HL-60 (cell line): ENCODE data around the gene ID1.
"Not testable (repeated sequence)": the region's sequence is repeated elsewhere in the genome, so short reads cannot be mapped to it uniquely, and the experiment has no call there.

Experiments
- DNase-seq, 2 experiments: peaks; one replicate each; pipeline ENCODE4 v3.0.0-alpha.2; 2010 to 2020; ENCODE audit warnings: low read depth in 1 of 2, low spot score in 1 of 2
- H3K27ac ChIP-seq: fragments of 250-450 bp; sonication (Bioruptor Pico); replicated peaks from 2 replicates; pipeline ENCODE4 v1.5.1; 2020; ENCODE audit warnings: mild to moderate bottlenecking, moderate library complexity
- H3K27me3 ChIP-seq: fragments of 250-450 bp; sonication (Bioruptor Pico); 2 replicates; pipeline ENCODE4 v1.5.1; 2021; ENCODE audit warnings: mild to moderate bottlenecking, moderate library complexity; ENCODE audit not compliant: insufficient read depth, poor library complexity, severe bottlenecking
- H3K4me3 ChIP-seq: replicated peaks from 2 replicates; pipeline ENCODE4 v1.5.1; 2011; ENCODE audit warnings: mild to moderate bottlenecking, control low read depth, low read length; ENCODE audit not compliant: insufficient read depth
- GABPA ChIP-seq: IDR thresholded peaks from 2 replicates; pipeline ENCODE4 v1.6.1; 2012; ENCODE audit warnings: low read depth
- POLR2AphosphoS5 ChIP-seq: IDR thresholded peaks from 2 replicates; pipeline ENCODE4 v1.6.1; 2012; ENCODE audit warnings: low read depth
- SPI1 ChIP-seq: IDR thresholded peaks from 2 replicates; pipeline ENCODE4 v1.6.1; 2012; ENCODE audit warnings: low read depth, mild to moderate bottlenecking, borderline replicate concordance
- TF ChIP-seq, protein P1 (sequence below): IDR thresholded peaks from one replicate; pipeline ENCODE4 v1.5.1; 2011; ENCODE audit warnings: low read length, control low read depth, inconsistent platforms; ENCODE audit not compliant: insufficient read depth
- TF ChIP-seq, protein P2 (sequence below): IDR thresholded peaks from 2 replicates; pipeline ENCODE4 v1.6.1; 2012; ENCODE audit warnings: low read depth; ENCODE audit not compliant: insufficient replicate concordance

ID1 gene

GRCh38 chr20:31595380-31595653 lies 9.8 kb upstream of the ID1 start:
- H3K4me3 ChIP-seq, result no peak overlapping the region
- H3K27me3 ChIP-seq, result no peaks in the 10 kb centered on the region
- TF ChIP-seq, protein P1, sequence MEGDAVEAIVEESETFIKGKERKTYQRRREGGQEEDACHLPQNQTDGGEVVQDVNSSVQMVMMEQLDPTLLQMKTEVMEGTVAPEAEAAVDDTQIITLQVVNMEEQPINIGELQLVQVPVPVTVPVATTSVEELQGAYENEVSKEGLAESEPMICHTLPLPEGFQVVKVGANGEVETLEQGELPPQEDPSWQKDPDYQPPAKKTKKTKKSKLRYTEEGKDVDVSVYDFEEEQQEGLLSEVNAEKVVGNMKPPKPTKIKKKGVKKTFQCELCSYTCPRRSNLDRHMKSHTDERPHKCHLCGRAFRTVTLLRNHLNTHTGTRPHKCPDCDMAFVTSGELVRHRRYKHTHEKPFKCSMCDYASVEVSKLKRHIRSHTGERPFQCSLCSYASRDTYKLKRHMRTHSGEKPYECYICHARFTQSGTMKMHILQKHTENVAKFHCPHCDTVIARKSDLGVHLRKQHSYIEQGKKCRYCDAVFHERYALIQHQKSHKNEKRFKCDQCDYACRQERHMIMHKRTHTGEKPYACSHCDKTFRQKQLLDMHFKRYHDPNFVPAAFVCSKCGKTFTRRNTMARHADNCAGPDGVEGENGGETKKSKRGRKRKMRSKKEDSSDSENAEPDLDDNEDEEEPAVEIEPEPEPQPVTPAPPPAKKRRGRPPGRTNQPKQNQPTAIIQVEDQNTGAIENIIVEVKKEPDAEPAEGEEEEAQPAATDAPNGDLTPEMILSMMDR, result no peak
- no peak for TF ChIP-seq POLR2AphosphoS5
- TF ChIP-seq GABPA, result no peak
- TF ChIP-seq, protein P2, sequence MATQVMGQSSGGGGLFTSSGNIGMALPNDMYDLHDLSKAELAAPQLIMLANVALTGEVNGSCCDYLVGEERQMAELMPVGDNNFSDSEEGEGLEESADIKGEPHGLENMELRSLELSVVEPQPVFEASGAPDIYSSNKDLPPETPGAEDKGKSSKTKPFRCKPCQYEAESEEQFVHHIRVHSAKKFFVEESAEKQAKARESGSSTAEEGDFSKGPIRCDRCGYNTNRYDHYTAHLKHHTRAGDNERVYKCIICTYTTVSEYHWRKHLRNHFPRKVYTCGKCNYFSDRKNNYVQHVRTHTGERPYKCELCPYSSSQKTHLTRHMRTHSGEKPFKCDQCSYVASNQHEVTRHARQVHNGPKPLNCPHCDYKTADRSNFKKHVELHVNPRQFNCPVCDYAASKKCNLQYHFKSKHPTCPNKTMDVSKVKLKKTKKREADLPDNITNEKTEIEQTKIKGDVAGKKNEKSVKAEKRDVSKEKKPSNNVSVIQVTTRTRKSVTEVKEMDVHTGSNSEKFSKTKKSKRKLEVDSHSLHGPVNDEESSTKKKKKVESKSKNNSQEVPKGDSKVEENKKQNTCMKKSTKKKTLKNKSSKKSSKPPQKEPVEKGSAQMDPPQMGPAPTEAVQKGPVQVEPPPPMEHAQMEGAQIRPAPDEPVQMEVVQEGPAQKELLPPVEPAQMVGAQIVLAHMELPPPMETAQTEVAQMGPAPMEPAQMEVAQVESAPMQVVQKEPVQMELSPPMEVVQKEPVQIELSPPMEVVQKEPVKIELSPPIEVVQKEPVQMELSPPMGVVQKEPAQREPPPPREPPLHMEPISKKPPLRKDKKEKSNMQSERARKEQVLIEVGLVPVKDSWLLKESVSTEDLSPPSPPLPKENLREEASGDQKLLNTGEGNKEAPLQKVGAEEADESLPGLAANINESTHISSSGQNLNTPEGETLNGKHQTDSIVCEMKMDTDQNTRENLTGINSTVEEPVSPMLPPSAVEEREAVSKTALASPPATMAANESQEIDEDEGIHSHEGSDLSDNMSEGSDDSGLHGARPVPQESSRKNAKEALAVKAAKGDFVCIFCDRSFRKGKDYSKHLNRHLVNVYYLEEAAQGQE, result no peak
- TF ChIP-seq SPI1, result no peak
- H3K27ac ChIP-seq, result no peak overlapping the region
- DNase-seq, result no peak

DNA sequence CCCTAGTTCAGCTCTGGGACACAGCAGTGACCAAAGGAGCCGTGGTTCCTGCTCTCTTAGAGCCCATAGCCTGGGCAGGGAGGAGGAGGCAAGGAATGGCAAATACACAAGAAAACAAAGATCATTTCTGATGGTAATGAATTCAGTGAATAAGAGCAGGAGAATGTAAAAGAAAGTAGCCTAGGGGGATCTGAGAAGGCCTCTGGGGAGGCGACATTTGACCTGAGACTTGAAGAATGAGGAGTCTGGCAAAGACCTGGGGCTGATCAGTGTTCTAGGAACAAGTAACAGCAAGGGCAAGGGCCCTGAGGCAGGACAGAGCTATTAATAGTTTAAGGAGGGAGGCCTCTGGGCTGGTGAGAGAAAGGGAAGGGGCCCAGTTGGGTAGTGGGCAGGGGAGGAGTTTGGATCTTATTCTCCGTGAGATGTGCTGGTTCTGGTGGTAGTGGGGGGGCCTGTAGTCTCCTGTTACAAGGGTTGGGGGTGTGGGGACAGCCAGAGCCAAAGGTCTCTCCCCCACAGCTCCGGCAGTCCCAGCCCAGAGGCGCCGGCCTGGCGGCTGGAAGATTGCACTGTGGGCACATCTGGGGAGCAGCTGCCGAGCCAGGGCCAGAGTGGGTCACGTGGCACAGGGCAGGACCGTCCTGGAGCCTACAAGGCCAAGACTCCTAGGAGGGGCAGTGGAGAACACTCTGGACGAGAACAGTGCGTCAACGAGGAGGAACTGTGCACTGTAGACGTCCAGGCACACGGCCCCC lies 9.3 kb upstream of the ID1 start:
- no peak overlapping the region for H3K27ac ChIP-seq
- no peak overlapping the region for H3K4me3 ChIP-seq
- H3K27me3 ChIP-seq, result no peaks in the 10 kb centered on the region
- no peak for DNase-seq
- TF ChIP-seq GABPA (no peak), SPI1 (no peak), POLR2AphosphoS5 (no peak)
- TF ChIP-seq, protein P1, result no peak
- TF ChIP-seq, protein P2, result no peak

DNA sequence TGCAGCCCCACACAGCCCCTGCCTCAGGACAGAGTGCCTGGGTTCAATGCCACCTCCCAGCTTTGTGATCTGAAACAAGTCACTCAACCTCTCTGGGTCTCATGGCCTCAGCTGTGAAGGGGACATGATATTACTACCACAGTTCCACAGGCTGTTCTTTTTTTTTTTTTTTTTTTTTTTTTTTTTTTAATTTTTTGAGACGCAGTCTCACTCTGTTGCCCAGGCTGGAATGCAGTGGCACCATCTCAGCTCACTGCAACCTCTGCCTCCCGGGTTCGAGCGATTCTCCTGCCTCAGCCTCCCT lies 8.7 kb upstream of the ID1 start:
- H3K27me3 ChIP-seq, DNase-seq, H3K4me3 ChIP-seq, H3K27ac ChIP-seq: not testable (repeated sequence)

DNA sequence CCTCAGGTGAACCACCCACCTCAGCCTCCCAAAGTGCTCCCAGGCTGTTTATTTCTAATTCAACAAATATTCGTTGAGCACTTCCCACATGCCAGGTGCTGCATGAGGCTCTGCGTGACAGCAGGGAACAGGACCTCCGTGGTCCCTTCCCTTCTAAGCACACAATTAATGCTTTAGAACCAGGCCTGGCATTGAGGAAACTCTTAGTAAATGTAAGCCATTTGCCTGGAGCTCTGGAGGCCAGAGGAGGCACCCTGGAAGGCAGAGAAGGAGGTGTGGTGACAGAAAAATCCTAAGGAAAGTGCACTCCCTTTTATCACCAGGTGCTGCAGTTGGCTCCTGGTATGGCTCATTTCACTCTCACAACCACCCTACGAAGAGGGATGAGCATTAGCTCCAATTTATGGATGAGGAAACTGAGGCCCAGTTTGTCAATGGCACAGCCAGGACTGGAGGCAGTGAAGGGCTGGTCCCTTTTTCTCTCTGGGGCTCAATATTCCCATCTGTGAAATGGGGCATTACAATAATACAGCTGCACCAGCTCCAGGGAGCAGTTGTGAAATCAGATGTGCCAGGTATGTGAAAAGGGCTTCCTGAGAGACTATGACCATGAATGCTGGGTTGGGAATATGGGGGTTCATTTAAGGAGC lies 8.1 kb upstream of the ID1 start:
- H3K27ac ChIP-seq, result no peak overlapping the region

More for the DNA sequence above, 8.1 kb upstream of the ID1 start:
- TF ChIP-seq GABPA, result no peak
- TF ChIP-seq, protein P2, result no peak
- TF ChIP-seq SPI1, result no peak
- TF ChIP-seq, protein P1, result no peak
- no peak for TF ChIP-seq POLR2AphosphoS5
- no peak overlapping the region for H3K4me3 ChIP-seq
- H3K27me3 ChIP-seq, result no peaks in the 10 kb centered on the region
- DNase-seq, result no peak
